HepG2 (cell line): Measurements from ENCODE around the gene PAMR1. TPM values are rescaled to one million over a fixed set of nuclear protein-coding genes. Genes with fewer than 3 reads are reported as not detected.

Experiments used
- ATAC-seq: fragments of 200-7000 bp; cut with Tn5 transposase; 3 replicates; pipeline ENCODE4 v1.9.1; 2020; ENCODE audit warnings: mild to moderate bottlenecking, moderate library complexity
- BruUV-seq: library from RNA; stranded (reverse); fragments of 400-500 nt; replicated peaks from 2 replicates; lab custom pipeline; 2021; lab: Mats Ljungman, UMichigan
- CTCF ChIA-PET: fragments of 300-600 bp; formaldehyde crosslinking; extraction: SDS; loops from one replicate; lab custom pipeline; 2021; ENCODE audit warnings: low total read pairs, inconsistent platforms, low intra/inter-chr PET ratio; lab: Yijun Ruan, JAX
- POLR2A ChIA-PET: fragments of 350-600 bp; sonication (Branson Sonifier 250); formaldehyde crosslinking; loops from one replicate; lab custom pipeline; 2020; ENCODE audit warnings: antibody characterized with exemption, inconsistent platforms; lab: Yijun Ruan, JAX
- DNase-seq: peaks from one replicate; pipeline ENCODE4 v3.0.0-alpha.2; 2015; ENCODE audit warnings: low spot score
- FAIRE-seq: peaks from 3 replicates; lab custom pipeline; 2011; peaks lifted over from hg19 to GRCh38; lab: Jason Lieb, UNC
- H2AFZ ChIP-seq: one replicate; pipeline ENCODE4 v1.6.1; 2011; ENCODE audit warnings: low read length, inconsistent platforms
- H3K27ac ChIP-seq: fragments of 300-600 bp; 3 replicates; pipeline ENCODE4 v1.8.0; 2011; ENCODE audit warnings: mixed run types, mild to moderate bottlenecking, mixed read lengths, low read length, inconsistent platforms; ENCODE audit not compliant: insufficient read depth; ENCODE audit errors: extremely low read length
- H3K27me3 ChIP-seq, 2 experiments: fragments of 200-600 bp in 1 of 2; 2 replicates in 1 of 2; 3 replicates in 1 of 2; pipeline versions ENCODE4 v1.6.0 to v1.8.0; 2011; ENCODE audit warnings: low read length in 2 of 2, mild to moderate bottlenecking in 2 of 2, moderate library complexity in 2 of 2, inconsistent platforms in 1 of 2; ENCODE audit not compliant: insufficient read depth in 2 of 2, control insufficient read depth in 1 of 2
- H3K36me3 ChIP-seq, 2 experiments: fragments of 200-600 bp in 1 of 2; replicated peaks in 1 of 2; 2 replicates in 1 of 2; 3 replicates in 1 of 2; pipeline versions ENCODE4 v1.5.1 to v1.8.0; 2011; ENCODE audit warnings: low read length in 2 of 2, inconsistent platforms in 1 of 2; ENCODE audit not compliant: insufficient read depth in 2 of 2, control insufficient read depth in 1 of 2
- H3K4me1 ChIP-seq: 2 replicates; pipeline ENCODE4 v1.5.1; 2012; ENCODE audit warnings: low read length, inconsistent platforms; ENCODE audit not compliant: insufficient read depth
- H3K4me2 ChIP-seq: 2 replicates; pipeline ENCODE4 v1.6.0; 2011; ENCODE audit warnings: low read depth, low read length, inconsistent platforms
- H3K4me3 ChIP-seq, 3 experiments: fragments of 200-600 bp in 1 of 3; sonication (generic), shearing (Covaris generic) in 1 of 3; replicated peaks in 1 of 3; 2 replicates each; pipeline ENCODE4 v1.5.1; 2011 to 2016; ENCODE audit warnings: low read length in 3 of 3, inconsistent platforms in 2 of 3, low read depth in 2 of 3, mild to moderate bottlenecking in 2 of 3, control low read depth in 1 of 3, mixed read lengths in 1 of 3; ENCODE audit not compliant: insufficient read depth in 1 of 3
- H3K79me2 ChIP-seq: one replicate; pipeline ENCODE4 v1.6.1; 2011; ENCODE audit warnings: low read length, inconsistent platforms; ENCODE audit not compliant: insufficient read depth
- H3K9ac ChIP-seq: 2 replicates; pipeline ENCODE4 v1.6.0; 2011; ENCODE audit warnings: mild to moderate bottlenecking, low read depth, low read length, inconsistent platforms; ENCODE audit not compliant: insufficient read depth
- H3K9me3 ChIP-seq: 2 replicates; pipeline ENCODE4 v1.5.1; 2012; ENCODE audit warnings: mild to moderate bottlenecking, low read length
- H4K20me1 ChIP-seq: 2 replicates; pipeline ENCODE4 v1.6.0; 2011; ENCODE audit warnings: inconsistent platforms, mild to moderate bottlenecking, low read length, moderate library complexity; ENCODE audit not compliant: insufficient read depth
- BCL3 ChIP-seq: sonication (generic); formaldehyde crosslinking; IDR thresholded peaks from 2 replicates; pipeline ENCODE4 v1.5.1; 2020; ENCODE audit warnings: mild to moderate bottlenecking, missing genetic modification reagents, moderate library complexity
- HNRNPH1 ChIP-seq: fragments of 200-400 bp; formaldehyde crosslinking; optimal IDR thresholded peaks from 2 replicates; pipeline ENCODE3; 2017; ENCODE audit warnings: mild to moderate bottlenecking, low read depth, low read length
- JDP2 ChIP-seq: sonication (generic); formaldehyde crosslinking; IDR thresholded peaks from 2 replicates; pipeline ENCODE4 v1.8.1; 2022; ENCODE audit warnings: missing genetic modification reagents, borderline replicate concordance
- NFYB ChIP-seq: sonication (generic); formaldehyde crosslinking; IDR thresholded peaks from 2 replicates; pipeline ENCODE4 v1.4.0; 2020; ENCODE audit warnings: missing genetic modification reagents
- RARA ChIP-seq: IDR thresholded peaks from 2 replicates; pipeline ENCODE4 v1.6.1; 2016; ENCODE audit warnings: missing genetic modification reagents, missing compliant biosample characterization
- SAFB2 ChIP-seq: sonication (generic); formaldehyde crosslinking; IDR thresholded peaks from 2 replicates; pipeline ENCODE4 v1.5.1; 2020; ENCODE audit warnings: missing genetic modification reagents, low read depth, mild to moderate bottlenecking, borderline replicate concordance
- SMC3 ChIP-seq: IDR thresholded peaks from 2 replicates; pipeline ENCODE4 v1.6.1; 2011; ENCODE audit warnings: low read length, improper control_type of control experiment
- SP2 ChIP-seq: sonication (generic); formaldehyde crosslinking; IDR thresholded peaks from 2 replicates; pipeline ENCODE4 v1.5.1; 2020; ENCODE audit warnings: mild to moderate bottlenecking, missing genetic modification reagents
- TOPORS ChIP-seq: sonication (generic); formaldehyde crosslinking; IDR thresholded peaks from 2 replicates; pipeline ENCODE4 v1.8.0; 2023; ENCODE audit warnings: mild to moderate bottlenecking, missing genetic modification reagents
- YEATS2 ChIP-seq: sonication (generic); formaldehyde crosslinking; IDR thresholded peaks from 2 replicates; pipeline ENCODE4 v1.4.0; 2020; ENCODE audit warnings: missing genetic modification reagents, borderline replicate concordance
- ZNF329 ChIP-seq: sonication (generic); formaldehyde crosslinking; IDR thresholded peaks from 2 replicates; pipeline ENCODE4 v1.9.0; 2021; ENCODE audit warnings: low read depth, mild to moderate bottlenecking, missing genetic modification reagents
- ZNF432 ChIP-seq: sonication (generic); formaldehyde crosslinking; IDR thresholded peaks from 2 replicates; pipeline ENCODE4 v1.5.0; 2020; ENCODE audit warnings: missing genetic modification reagents, mild to moderate bottlenecking, borderline replicate concordance
- ZNF589 ChIP-seq: sonication (generic); formaldehyde crosslinking; conservative IDR thresholded peaks from 2 replicates; pipeline ENCODE4 v1.8.0; 2022; ENCODE audit warnings: mild to moderate bottlenecking, moderate library complexity, missing genetic modification reagents
- WGBS: methylation state at CpG from one replicate; pipeline ENCODE4 v1.1.6; 2017; ENCODE audit warnings: low lambda C conversion rate; 5-methylcytosine and 5-hydroxymethylcytosine counted together
- in situ Hi-C: cut with HindIII; loops from 2 replicates; pipeline ENCODE4 v1.10.0; 2017; ENCODE audit warnings: low pct_unique_long_range_greater_than_20kb; ENCODE audit not compliant: extremely low pct_ligation_motif_present
- intact Hi-C: fragments of 100-400 bp; cut with micrococcal nuclease; formaldehyde crosslinking; loops from one replicate; pipeline ENCODE4 v1.10.0; 2022; ENCODE audit not compliant: unreplicated experiment
- polyA plus RNA-seq, 8 experiments: library from polyadenylated mRNA; depleted of rRNA in 3 of 8; stranded (reverse) in 7 of 8; unstranded in 1 of 8; fragments of >200 nt; fragmentation: Illumina TruSeq in 4 of 8; extraction: Trizol in 4 of 8; gene quantifications; 2 replicates each; pipeline versions ENCODE4 v1.2.1 to v1.2.3, GENCODE V29; 2011 to 2016; ENCODE audit warnings: low read depth in 4 of 8, missing spikeins in 1 of 8, mixed read lengths in 1 of 8; ENCODE audit not compliant: insufficient read depth in 1 of 8
- total RNA-seq, 5 experiments: library from RNA; depleted of rRNA; stranded (reverse); fragments of >200 nt; fragmentation: Illumina TruSeq; extraction: Trizol; gene quantifications; 2 replicates each; pipeline ENCODE4 v1.2.3, GENCODE V29; 2016; ENCODE audit warnings: low read depth in 1 of 5

The PAMR1 gene
- total and polyA plus RNA-seq, 2 of the 13 experiments (the other 11 are each of a cell fraction or from before 2014, with no cell fraction given) = not detected

- FAIRE-seq = no peak
- Histone ChIP-seq H3K36me3 (no peaks in the 10 kb centered on the region), H3K4me3 (no peak overlapping the region), H3K27ac (no peak overlapping the region), H3K4me2 (no peak overlapping the region), H3K9ac (no peak overlapping the region), H3K4me1 (no peaks in the 10 kb centered on the region), H3K9me3 (no peaks in the 10 kb centered on the region)
- POLR2A ChIA-PET = no interaction called here
- in situ Hi-C loops = no loop called here
- no peak for TF ChIP-seq TOPORS
- TF ChIP-seq NFYB (CRISPR knock-in tag) = no peak
- TF ChIP-seq SAFB2 (CRISPR knock-in tag) = no peak
- no peak for TF ChIP-seq RARA (CRISPR knock-in tag)
- no peak for TF ChIP-seq YEATS2 (CRISPR knock-in tag)
- no peak for TF ChIP-seq ZNF589 (CRISPR knock-in tag)
- no peak for TF ChIP-seq BCL3 (CRISPR knock-in tag)
- TF ChIP-seq SP2 = no peak
- TF ChIP-seq JDP2 = no peak
- no peak for TF ChIP-seq SMC3
- TF ChIP-seq HNRNPH1 = no peak
- TF ChIP-seq ZNF432 (CRISPR knock-in tag) = no peak
- TF ChIP-seq ZNF329 = no peak
- TF ChIP-seq, all 625 proteins: peak for 0
- H3K79me2 ChIP-seq = no peaks in the 10 kb centered on the region
- H2AFZ ChIP-seq = no peak overlapping the region
- H4K20me1 ChIP-seq = no peaks in the 10 kb centered on the region
- intact Hi-C loops = no loop called here
- no peak for DNase-seq
- ATAC-seq = no peak
- no TSS peak for BruUV-seq
- H3K27me3 ChIP-seq = peaks cover 0 to 12% of the 10 kb centered on the region in 2 experiments; a peak in 1 of 5 replicates
- WGBS = 0% methylated on average over 1 of the region's 1 CpG
- CTCF ChIA-PET = no interaction called here
Observed at GRCh38 chr11:35567737-35568465, 42.5 kb upstream of the PAMR1 start.
